ENCODE results near the gene OST4. TPM values are rescaled to one million over a fixed set of nuclear protein-coding genes. Genes with fewer than 3 reads are reported as not detected.

OST4 gene
- total and polyA plus RNA-seq, 10 of the 15 experiments (the other 5 are each of a cell fraction or from before 2014, with no cell fraction given): 270 to 1,543 (median 523) TPM

DNA sequence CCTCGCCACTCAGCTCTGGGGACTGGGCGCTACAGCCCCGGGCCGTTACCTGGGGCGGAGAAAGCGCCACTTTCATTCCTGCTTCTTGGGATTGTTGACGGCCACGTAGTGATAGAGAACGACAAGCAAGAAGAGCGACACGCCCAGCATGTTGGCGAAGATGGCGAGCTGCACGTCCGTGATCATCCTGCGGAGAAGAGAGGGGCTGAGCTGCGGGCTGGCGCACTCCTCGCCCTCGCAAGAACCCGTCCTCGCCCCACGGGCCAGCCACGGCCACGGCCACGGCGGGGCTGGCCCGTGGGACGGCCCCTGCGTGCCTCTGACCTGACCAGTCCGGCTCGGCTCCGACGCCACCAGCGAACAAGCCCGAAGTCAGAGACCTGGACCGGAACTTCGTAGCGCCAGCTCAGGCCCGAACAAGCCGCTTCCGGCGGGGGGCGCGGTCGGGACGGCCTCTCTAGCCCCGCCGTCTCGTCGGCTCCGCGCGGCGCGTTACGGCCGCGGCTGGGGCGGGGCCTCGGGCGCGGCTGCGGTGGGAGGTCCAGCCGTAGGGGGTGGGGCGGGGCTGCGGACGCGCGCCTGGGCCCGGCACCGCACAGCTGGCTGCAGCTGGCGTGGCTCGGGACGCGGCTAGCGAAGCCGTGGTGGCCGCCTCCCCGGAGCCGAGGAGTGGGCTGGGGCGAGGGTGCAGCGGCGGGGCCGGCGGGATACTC is at the start of gene OST4 (continued):
- TF ChIP-seq, protein P1, sequence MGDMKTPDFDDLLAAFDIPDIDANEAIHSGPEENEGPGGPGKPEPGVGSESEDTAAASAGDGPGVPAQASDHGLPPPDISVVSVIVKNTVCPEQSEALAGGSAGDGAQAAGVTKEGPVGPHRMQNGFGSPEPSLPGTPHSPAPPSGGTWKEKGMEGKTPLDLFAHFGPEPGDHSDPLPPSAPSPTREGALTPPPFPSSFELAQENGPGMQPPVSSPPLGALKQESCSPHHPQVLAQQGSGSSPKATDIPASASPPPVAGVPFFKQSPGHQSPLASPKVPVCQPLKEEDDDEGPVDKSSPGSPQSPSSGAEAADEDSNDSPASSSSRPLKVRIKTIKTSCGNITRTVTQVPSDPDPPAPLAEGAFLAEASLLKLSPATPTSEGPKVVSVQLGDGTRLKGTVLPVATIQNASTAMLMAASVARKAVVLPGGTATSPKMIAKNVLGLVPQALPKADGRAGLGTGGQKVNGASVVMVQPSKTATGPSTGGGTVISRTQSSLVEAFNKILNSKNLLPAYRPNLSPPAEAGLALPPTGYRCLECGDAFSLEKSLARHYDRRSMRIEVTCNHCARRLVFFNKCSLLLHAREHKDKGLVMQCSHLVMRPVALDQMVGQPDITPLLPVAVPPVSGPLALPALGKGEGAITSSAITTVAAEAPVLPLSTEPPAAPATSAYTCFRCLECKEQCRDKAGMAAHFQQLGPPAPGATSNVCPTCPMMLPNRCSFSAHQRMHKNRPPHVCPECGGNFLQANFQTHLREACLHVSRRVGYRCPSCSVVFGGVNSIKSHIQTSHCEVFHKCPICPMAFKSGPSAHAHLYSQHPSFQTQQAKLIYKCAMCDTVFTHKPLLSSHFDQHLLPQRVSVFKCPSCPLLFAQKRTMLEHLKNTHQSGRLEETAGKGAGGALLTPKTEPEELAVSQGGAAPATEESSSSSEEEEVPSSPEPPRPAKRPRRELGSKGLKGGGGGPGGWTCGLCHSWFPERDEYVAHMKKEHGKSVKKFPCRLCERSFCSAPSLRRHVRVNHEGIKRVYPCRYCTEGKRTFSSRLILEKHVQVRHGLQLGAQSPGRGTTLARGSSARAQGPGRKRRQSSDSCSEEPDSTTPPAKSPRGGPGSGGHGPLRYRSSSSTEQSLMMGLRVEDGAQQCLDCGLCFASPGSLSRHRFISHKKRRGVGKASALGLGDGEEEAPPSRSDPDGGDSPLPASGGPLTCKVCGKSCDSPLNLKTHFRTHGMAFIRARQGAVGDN (IDR thresholded peaks at IDR 0.05): peak; percentile 76
- TF ChIP-seq, protein P2, sequence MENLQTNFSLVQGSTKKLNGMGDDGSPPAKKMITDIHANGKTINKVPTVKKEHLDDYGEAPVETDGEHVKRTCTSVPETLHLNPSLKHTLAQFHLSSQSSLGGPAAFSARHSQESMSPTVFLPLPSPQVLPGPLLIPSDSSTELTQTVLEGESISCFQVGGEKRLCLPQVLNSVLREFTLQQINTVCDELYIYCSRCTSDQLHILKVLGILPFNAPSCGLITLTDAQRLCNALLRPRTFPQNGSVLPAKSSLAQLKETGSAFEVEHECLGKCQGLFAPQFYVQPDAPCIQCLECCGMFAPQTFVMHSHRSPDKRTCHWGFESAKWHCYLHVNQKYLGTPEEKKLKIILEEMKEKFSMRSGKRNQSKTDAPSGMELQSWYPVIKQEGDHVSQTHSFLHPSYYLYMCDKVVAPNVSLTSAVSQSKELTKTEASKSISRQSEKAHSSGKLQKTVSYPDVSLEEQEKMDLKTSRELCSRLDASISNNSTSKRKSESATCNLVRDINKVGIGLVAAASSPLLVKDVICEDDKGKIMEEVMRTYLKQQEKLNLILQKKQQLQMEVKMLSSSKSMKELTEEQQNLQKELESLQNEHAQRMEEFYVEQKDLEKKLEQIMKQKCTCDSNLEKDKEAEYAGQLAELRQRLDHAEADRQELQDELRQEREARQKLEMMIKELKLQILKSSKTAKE (IDR thresholded peaks at IDR 0.05; ENCODE audit: low read depth, poor library complexity, severe bottlenecking): no peak
- TF ChIP-seq, protein P3, sequence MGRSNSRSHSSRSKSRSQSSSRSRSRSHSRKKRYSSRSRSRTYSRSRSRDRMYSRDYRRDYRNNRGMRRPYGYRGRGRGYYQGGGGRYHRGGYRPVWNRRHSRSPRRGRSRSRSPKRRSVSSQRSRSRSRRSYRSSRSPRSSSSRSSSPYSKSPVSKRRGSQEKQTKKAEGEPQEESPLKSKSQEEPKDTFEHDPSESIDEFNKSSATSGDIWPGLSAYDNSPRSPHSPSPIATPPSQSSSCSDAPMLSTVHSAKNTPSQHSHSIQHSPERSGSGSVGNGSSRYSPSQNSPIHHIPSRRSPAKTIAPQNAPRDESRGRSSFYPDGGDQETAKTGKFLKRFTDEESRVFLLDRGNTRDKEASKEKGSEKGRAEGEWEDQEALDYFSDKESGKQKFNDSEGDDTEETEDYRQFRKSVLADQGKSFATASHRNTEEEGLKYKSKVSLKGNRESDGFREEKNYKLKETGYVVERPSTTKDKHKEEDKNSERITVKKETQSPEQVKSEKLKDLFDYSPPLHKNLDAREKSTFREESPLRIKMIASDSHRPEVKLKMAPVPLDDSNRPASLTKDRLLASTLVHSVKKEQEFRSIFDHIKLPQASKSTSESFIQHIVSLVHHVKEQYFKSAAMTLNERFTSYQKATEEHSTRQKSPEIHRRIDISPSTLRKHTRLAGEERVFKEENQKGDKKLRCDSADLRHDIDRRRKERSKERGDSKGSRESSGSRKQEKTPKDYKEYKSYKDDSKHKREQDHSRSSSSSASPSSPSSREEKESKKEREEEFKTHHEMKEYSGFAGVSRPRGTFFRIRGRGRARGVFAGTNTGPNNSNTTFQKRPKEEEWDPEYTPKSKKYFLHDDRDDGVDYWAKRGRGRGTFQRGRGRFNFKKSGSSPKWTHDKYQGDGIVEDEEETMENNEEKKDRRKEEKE (IDR thresholded peaks at IDR 0.05): no peak
- TF ChIP-seq MYB (IDR thresholded peaks at IDR 0.05; ENCODE audit: borderline replicate concordance, low read depth, low read length) (no peak), CHD1 (IDR thresholded peaks at IDR 0.05; ENCODE audit: low read depth, low read length) (no peak), ZNF24 (IDR thresholded peaks at IDR 0.05) (no peak)
- TF ChIP-seq, protein P4, sequence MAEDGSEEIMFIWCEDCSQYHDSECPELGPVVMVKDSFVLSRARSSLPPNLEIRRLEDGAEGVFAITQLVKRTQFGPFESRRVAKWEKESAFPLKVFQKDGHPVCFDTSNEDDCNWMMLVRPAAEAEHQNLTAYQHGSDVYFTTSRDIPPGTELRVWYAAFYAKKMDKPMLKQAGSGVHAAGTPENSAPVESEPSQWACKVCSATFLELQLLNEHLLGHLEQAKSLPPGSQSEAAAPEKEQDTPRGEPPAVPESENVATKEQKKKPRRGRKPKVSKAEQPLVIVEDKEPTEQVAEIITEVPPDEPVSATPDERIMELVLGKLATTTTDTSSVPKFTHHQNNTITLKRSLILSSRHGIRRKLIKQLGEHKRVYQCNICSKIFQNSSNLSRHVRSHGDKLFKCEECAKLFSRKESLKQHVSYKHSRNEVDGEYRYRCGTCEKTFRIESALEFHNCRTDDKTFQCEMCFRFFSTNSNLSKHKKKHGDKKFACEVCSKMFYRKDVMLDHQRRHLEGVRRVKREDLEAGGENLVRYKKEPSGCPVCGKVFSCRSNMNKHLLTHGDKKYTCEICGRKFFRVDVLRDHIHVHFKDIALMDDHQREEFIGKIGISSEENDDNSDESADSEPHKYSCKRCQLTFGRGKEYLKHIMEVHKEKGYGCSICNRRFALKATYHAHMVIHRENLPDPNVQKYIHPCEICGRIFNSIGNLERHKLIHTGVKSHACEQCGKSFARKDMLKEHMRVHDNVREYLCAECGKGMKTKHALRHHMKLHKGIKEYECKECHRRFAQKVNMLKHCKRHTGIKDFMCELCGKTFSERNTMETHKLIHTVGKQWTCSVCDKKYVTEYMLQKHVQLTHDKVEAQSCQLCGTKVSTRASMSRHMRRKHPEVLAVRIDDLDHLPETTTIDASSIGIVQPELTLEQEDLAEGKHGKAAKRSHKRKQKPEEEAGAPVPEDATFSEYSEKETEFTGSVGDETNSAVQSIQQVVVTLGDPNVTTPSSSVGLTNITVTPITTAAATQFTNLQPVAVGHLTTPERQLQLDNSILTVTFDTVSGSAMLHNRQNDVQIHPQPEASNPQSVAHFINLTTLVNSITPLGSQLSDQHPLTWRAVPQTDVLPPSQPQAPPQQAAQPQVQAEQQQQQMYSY (CRISPR knock-in tag; IDR thresholded peaks at IDR 0.05): no peak
- TF ChIP-seq, protein P5, sequence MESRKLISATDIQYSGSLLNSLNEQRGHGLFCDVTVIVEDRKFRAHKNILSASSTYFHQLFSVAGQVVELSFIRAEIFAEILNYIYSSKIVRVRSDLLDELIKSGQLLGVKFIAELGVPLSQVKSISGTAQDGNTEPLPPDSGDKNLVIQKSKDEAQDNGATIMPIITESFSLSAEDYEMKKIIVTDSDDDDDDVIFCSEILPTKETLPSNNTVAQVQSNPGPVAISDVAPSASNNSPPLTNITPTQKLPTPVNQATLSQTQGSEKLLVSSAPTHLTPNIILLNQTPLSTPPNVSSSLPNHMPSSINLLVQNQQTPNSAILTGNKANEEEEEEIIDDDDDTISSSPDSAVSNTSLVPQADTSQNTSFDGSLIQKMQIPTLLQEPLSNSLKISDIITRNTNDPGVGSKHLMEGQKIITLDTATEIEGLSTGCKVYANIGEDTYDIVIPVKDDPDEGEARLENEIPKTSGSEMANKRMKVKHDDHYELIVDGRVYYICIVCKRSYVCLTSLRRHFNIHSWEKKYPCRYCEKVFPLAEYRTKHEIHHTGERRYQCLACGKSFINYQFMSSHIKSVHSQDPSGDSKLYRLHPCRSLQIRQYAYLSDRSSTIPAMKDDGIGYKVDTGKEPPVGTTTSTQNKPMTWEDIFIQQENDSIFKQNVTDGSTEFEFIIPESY (IDR thresholded peaks at IDR 0.05): no peak
